NB4 (cell line): Measurements from ENCODE around the gene P2RY8.
"Not testable (repeated sequence)": the region's sequence is repeated elsewhere in the genome, so short reads cannot be mapped to it uniquely, and the experiment has no call there.

Source experiments
- DNase-seq: peaks from one replicate; pipeline ENCODE4 v3.0.0; 2010; ENCODE audit warnings: low read depth
- H3K4me3 ChIP-seq: one replicate; pipeline ENCODE4 v1.5.1; 2011; ENCODE audit warnings: mild to moderate bottlenecking, low read depth, low read length, moderate library complexity
- CTCF ChIP-seq: IDR thresholded peaks from one replicate; pipeline ENCODE4 v1.5.1; 2012; ENCODE audit warnings: low read depth, low read length
- MAX ChIP-seq: IDR thresholded peaks from 2 replicates; pipeline ENCODE4 v1.6.1; 2011; ENCODE audit warnings: low read depth, low read length
- MYC ChIP-seq: IDR thresholded peaks from 2 replicates; pipeline ENCODE4 v1.6.1; 2011; ENCODE audit warnings: low read depth, low read length
- POLR2A ChIP-seq: IDR thresholded peaks from 2 replicates; pipeline ENCODE4 v1.6.1; 2011; ENCODE audit warnings: mild to moderate bottlenecking; ENCODE audit not compliant: insufficient read length; ENCODE audit errors: extremely low read depth

The P2RY8 gene

GRCh38 chrX:1451661-1452515, 85.1 kb downstream of the P2RY8 start:
- peak overlapping the region; percentile 74 for H3K4me3 ChIP-seq
- no peak for DNase-seq
- TF ChIP-seq MYC (no peak), POLR2A (no peak), MAX (no peak), CTCF (no peak)

- DNase-seq = no peak
- no peak overlapping the region for H3K4me3 ChIP-seq
- no peak for TF ChIP-seq POLR2A
- TF ChIP-seq CTCF = no peak
- TF ChIP-seq MAX = no peak
- TF ChIP-seq MYC = no peak
Observed at GRCh38 chrX:1451251-1451660, 85.7 kb downstream of the P2RY8 start.

GRCh38 chrX:1450361-1451161, 86.4 kb downstream of the P2RY8 start:
- DNase-seq = no peak
- H3K4me3 ChIP-seq = no peak overlapping the region
- TF ChIP-seq MYC = no peak
- TF ChIP-seq MAX = no peak
- TF ChIP-seq POLR2A = no peak
- TF ChIP-seq CTCF = no peak

GRCh38 chrX:1449823-1450149, 87.2 kb downstream of the P2RY8 start:
- DNase-seq = no peak
- TF ChIP-seq CTCF (no peak), POLR2A (no peak), MYC (no peak)
- no peak overlapping the region for H3K4me3 ChIP-seq

- H3K4me3 ChIP-seq = no peak overlapping the region
- TF ChIP-seq POLR2A = no peak
- no peak for TF ChIP-seq MAX
- TF ChIP-seq MYC = no peak
- TF ChIP-seq CTCF = no peak
Observed at GRCh38 chrX:1449036-1449822, 87.8 kb downstream of the P2RY8 start.

GRCh38 chrX:1448573-1449001, 88.4 kb downstream of the P2RY8 start:
- DNase-seq, H3K4me3 ChIP-seq: not testable (repeated sequence)

More at GRCh38 chrX:1449036-1449822, 87.8 kb downstream of the P2RY8 start:
- DNase-seq = no peak

- not testable (repeated sequence) for H3K4me3 ChIP-seq, DNase-seq
Observed at GRCh38 chrX:1447969-1448572, 88.9 kb downstream of the P2RY8 start.

- peak; percentile 58 for DNase-seq
- H3K4me3 ChIP-seq = not testable (repeated sequence)
Observed at GRCh38 chrX:1446984-1447968, 89.7 kb downstream of the P2RY8 start.
